HG03103 (cell line): ENCODE results near the gene CFAP46.

ENCODE experiments used
- ATAC-seq: cut with Tn5 transposase; IDR thresholded peaks from one replicate; pipeline ENCODE4 v1.9.1; 2021; ENCODE audit warnings: low read depth; ENCODE audit not compliant: unreplicated experiment

The CFAP46 gene

GRCh38 chr10:132980426-132981172 is 38.2 kb upstream of the CFAP46 start:
- no peak for ATAC-seq

GRCh38 chr10:132979491-132980425 is 37.4 kb upstream of the CFAP46 start:
- no peak for ATAC-seq

GRCh38 chr10:132978542-132978941 is 36.2 kb upstream of the CFAP46 start:
- ATAC-seq, result no peak

GRCh38 chr10:132977807-132978206 is 35.4 kb upstream of the CFAP46 start:
- ATAC-seq, result no peak

- ATAC-seq, result no peak
Measured at GRCh38 chr10:132977076-132977475, 34.7 kb upstream of the CFAP46 start.

- no peak for ATAC-seq
Measured at GRCh38 chr10:132975831-132976682, 33.7 kb upstream of the CFAP46 start.

- ATAC-seq, result no peak
Measured at GRCh38 chr10:132974886-132975830, 32.8 kb upstream of the CFAP46 start.

GRCh38 chr10:132974249-132974796 is 32.0 kb upstream of the CFAP46 start:
- ATAC-seq, result no peak

GRCh38 chr10:132973903-132974241 is 31.5 kb upstream of the CFAP46 start:
- ATAC-seq, result no peak

- ATAC-seq, result no peak
Measured at GRCh38 chr10:132972986-132973902, 30.9 kb upstream of the CFAP46 start.

GRCh38 chr10:132972149-132972985 is 30.0 kb upstream of the CFAP46 start:
- no peak for ATAC-seq

GRCh38 chr10:132971448-132972148 is 29.2 kb upstream of the CFAP46 start:
- ATAC-seq, result no peak

- ATAC-seq, result no peak
Measured at GRCh38 chr10:132970641-132971438, 28.5 kb upstream of the CFAP46 start.

- ATAC-seq, result no peak
Measured at GRCh38 chr10:132967540-132967939, 25.2 kb upstream of the CFAP46 start.

GRCh38 chr10:132965411-132966057 is 23.2 kb upstream of the CFAP46 start:
- no peak for ATAC-seq
